ENCODE data around the gene AJM1. TPM values are rescaled to one million over a fixed set of nuclear protein-coding genes. Genes with fewer than 3 reads are reported as not detected.
A peak's percentile ranks its signal among the peaks of the same experiment; 100 is the strongest.

Gene AJM1
- total RNA-seq, 1 donor from 2014 or later, result 0.80 TPM

GRCh38 chr9:136853596-136854112, 11.4 kb downstream of the AJM1 start:
- TF ChIP-seq CTCF (IDR thresholded peaks at IDR 0.05; ENCODE audit: unreplicated experiment), result no peak
- H3K27me3 Mint-ChIP-seq (ENCODE audit: unreplicated experiment), result peaks cover 7% of the 10 kb centered on the region
- no peaks in the 10 kb centered on the region for H3K4me1 Mint-ChIP-seq (ENCODE audit: unreplicated experiment)
- H3K4me3 Mint-ChIP-seq (ENCODE audit: unreplicated experiment), result no peak overlapping the region
- H3K36me3 Mint-ChIP-seq (ENCODE audit: low read depth, unreplicated experiment), result no peaks in the 10 kb centered on the region
- H3K9me3 Mint-ChIP-seq (ENCODE audit: unreplicated experiment), result no peaks in the 10 kb centered on the region
- no peak overlapping the region for H3K27ac Mint-ChIP-seq (ENCODE audit: unreplicated experiment)
- DNase-seq (ENCODE audit: low spot score), result no peak

- Mint-ChIP-seq H3K4me3 (ENCODE audit: unreplicated experiment) (no peak overlapping the region), H3K4me1 (ENCODE audit: unreplicated experiment) (no peaks in the 10 kb centered on the region), H3K27ac (ENCODE audit: unreplicated experiment) (no peak overlapping the region), H3K9me3 (ENCODE audit: unreplicated experiment) (no peaks in the 10 kb centered on the region), H3K36me3 (ENCODE audit: low read depth, unreplicated experiment) (no peaks in the 10 kb centered on the region), H3K27me3 (ENCODE audit: unreplicated experiment) (peaks cover 4% of the 10 kb centered on the region)
- no peak for DNase-seq (ENCODE audit: low spot score)
- TF ChIP-seq CTCF (IDR thresholded peaks at IDR 0.05; ENCODE audit: unreplicated experiment), result no peak
Observed at GRCh38 chr9:136854113-136854841, 12.0 kb downstream of the AJM1 start.

- no peaks in the 10 kb centered on the region for H3K9me3 Mint-ChIP-seq (ENCODE audit: unreplicated experiment)
- no peak overlapping the region for H3K27ac Mint-ChIP-seq (ENCODE audit: unreplicated experiment)
- no peak for TF ChIP-seq CTCF (IDR thresholded peaks at IDR 0.05; ENCODE audit: unreplicated experiment)
- H3K36me3 Mint-ChIP-seq (ENCODE audit: low read depth, unreplicated experiment), result no peaks in the 10 kb centered on the region
- H3K27me3 Mint-ChIP-seq (ENCODE audit: unreplicated experiment), result peaks cover 2% of the 10 kb centered on the region
- H3K4me3 Mint-ChIP-seq (ENCODE audit: unreplicated experiment), result no peak overlapping the region
- no peak for DNase-seq (ENCODE audit: low spot score)
- no peaks in the 10 kb centered on the region for H3K4me1 Mint-ChIP-seq (ENCODE audit: unreplicated experiment)
Observed at GRCh38 chr9:136854842-136855460, 12.7 kb downstream of the AJM1 start.

- peaks cover 6% of the 10 kb centered on the region for H3K27me3 Mint-ChIP-seq (ENCODE audit: unreplicated experiment)
- H3K4me3 Mint-ChIP-seq (ENCODE audit: unreplicated experiment), result no peak overlapping the region
- no peak for TF ChIP-seq CTCF (IDR thresholded peaks at IDR 0.05; ENCODE audit: unreplicated experiment)
- no peaks in the 10 kb centered on the region for H3K36me3 Mint-ChIP-seq (ENCODE audit: low read depth, unreplicated experiment)
- DNase-seq (ENCODE audit: low spot score), result peak; percentile 6
- H3K27ac Mint-ChIP-seq (ENCODE audit: unreplicated experiment), result no peak overlapping the region
- H3K9me3 Mint-ChIP-seq (ENCODE audit: unreplicated experiment), result no peaks in the 10 kb centered on the region
- H3K4me1 Mint-ChIP-seq (ENCODE audit: unreplicated experiment), result no peaks in the 10 kb centered on the region
Observed at GRCh38 chr9:136855461-136856078, 13.3 kb downstream of the AJM1 start.

Data from endothelial cell (in vitro differentiated cells).